HG02852 (cell line): Measurements from ENCODE around the gene ZBTB32.

Experiments used
- ATAC-seq: cut with Tn5 transposase; IDR thresholded peaks from one replicate; pipeline ENCODE4 v1.9.1; 2021; ENCODE audit warnings: mild to moderate bottlenecking, moderate library complexity; ENCODE audit not compliant: unreplicated experiment

ZBTB32 gene

DNA sequence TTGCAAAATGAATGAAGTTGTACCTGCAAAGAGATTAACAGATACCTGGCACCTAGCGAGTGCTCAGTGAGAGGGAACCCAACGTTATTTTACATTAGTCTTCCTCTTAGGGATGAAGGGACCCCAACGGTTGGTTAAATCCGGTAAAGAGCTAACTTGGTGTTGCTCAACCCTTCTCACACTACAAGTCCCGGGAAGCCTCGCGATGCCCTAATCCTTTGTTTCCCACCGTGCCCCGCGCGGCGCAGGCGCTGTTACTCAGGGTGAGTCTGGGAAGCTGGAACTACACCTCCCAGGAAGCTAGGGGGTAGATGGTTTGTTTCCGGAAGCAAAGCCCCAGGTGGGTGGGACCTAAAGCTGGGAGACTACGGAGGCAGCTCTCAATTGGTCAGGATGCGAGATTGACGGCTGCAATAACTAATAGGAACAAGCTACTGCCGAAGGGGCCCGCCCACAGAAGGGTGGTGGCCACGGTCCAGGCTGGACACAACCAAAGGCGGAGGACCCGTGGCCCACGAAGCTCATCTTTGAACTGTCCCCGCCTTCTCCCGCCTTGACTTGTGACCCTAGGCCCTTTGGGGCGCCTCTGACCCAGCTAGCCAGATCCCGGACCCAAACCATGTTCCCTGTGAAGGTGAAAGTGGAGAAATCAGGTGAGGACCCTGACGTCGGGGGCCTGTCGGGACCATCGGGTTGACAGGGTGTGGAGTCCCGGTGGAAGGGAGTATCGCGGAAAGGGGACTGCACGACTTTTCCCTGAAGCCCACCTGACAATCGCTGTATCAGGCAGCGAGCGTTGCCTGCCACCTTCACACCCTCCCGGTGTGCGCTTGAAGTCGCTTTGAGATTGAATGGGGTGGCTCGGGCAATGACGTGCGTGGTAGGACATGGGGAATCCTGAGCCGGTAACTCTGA, 44.0 kb downstream of the ZBTB32 start, which contains the start of gene LIN37:
TSS of gene LIN37 (plus strand) at position 471 of the 915 bp plus-strand sequence. CDS start at position 620, 149 bp downstream.
- ATAC-seq, result peak; percentile 72

DNA sequence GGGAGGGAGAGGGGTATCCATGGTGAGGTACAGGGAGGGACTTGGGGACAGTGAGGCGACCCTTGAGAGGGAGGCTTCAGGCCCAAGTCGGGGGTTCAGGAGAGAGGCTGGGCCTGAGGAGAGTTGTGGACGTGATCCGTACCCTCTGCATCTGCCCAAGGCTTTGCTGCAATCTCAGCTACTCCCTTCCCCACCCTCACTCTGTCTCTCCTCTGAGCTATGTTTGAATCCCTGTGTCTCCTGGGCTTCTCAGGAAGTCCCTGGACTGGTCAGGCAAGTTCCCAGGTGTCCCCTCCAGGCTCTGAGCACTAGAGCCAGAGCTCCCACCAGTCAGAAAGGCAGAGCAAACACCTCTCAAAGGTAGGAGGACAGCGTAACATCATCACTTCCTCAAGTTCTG, 45.8 kb downstream of the ZBTB32 start:
- no peak for ATAC-seq

DNA sequence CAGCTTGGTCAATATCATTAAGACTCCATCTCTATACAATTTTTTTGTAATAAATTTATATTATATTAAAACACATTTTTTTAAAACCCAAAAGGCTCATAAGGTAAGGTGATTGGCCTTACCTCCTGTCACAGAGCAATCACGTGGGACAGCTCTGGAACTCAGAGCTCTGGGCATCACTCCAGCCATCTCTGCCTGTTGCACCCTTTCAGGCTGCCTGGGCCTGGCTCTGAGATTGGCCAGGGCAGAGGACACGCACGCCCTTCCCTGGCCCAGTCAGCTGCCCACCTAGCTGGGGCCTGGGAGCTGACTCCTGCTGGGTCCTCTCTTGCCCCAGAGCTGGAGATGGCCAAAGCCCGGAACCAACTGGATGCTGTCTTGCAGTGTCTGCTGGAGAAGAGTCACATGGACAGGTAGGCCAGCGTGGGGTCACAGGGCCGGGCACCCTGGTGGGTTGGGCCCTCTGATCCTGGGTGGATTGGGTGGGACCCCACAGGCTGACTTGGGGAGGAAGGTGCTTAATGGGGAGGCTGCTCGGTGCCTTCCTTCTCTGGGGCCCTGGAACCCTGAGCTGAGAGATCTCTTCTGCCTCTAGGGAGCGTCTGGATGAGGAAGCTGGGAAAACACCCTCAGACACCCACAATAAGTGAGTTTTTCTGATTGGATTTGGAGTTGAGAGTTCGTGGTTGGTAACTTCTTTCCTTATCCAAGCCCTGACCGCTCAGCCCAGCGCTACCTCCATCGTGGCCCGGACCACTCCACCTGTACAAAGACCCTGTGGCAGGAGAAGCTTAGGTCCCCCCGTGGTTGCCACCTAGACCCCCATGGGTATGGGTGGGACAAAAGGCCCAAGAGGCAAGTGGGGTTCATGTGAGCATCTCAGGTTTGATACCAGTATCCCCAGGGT, 47.7 kb downstream of the ZBTB32 start:
- ATAC-seq, result no peak

DNA sequence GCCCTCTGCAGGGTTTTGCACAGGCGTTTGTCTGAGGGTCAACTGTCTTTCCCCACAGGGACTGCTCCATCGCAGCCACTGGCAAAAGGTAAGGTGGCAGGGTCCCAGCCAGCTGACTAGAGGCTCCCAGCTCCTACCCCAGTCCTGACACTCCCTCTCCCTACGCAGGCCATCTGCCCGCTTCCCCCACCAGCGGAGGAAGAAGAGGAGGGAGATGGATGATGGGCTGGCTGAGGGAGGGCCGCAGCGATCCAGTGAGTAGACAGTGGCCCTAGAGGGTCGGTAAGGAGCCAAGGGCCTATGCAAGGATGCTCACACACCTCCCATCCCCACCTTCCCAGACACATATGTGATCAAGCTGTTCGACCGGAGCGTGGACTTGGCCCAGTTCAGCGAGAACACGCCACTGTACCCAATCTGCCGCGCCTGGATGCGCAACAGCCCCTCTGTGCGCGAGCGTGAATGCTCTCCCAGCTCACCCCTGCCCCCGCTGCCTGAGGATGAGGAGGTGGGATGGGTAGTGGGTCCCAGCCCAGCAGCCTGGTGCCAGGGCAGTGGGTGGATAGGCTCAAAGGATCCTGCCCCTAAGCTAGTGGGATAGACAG, 48.5 kb downstream of the ZBTB32 start:
- no peak for ATAC-seq

DNA sequence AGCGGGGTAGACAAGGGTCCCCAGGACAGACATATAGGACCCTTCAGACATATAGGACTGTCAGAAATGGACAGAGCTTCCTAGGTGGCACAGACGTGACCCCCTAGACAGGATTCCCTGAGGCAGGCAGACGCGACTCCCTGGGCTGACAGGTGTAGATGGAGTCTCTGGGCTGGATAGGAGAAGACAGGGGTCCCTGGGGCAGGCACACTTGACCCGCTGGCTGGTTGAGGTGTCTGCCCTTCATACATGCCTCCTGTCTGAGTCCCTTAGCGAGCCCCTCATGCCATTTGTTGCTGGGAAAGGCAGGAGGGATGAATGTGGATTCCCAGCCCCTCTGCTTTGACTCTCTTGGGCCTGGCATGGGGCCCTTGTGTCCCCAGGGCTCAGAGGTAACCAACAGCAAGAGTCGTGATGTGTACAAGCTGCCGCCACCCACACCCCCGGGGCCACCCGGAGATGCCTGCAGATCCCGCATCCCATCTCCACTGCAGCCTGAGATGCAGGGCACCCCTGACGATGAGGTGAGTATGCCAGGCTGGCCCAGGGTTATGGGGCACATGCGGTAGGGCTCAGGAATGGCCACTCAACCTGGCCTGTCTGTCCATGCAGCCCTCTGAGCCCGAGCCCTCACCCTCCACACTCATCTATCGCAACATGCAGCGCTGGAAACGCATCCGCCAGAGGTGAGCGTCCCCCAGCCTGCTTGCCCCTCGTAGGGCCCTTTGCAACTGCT, 49.4 kb downstream of the ZBTB32 start:
- no peak for ATAC-seq

DNA sequence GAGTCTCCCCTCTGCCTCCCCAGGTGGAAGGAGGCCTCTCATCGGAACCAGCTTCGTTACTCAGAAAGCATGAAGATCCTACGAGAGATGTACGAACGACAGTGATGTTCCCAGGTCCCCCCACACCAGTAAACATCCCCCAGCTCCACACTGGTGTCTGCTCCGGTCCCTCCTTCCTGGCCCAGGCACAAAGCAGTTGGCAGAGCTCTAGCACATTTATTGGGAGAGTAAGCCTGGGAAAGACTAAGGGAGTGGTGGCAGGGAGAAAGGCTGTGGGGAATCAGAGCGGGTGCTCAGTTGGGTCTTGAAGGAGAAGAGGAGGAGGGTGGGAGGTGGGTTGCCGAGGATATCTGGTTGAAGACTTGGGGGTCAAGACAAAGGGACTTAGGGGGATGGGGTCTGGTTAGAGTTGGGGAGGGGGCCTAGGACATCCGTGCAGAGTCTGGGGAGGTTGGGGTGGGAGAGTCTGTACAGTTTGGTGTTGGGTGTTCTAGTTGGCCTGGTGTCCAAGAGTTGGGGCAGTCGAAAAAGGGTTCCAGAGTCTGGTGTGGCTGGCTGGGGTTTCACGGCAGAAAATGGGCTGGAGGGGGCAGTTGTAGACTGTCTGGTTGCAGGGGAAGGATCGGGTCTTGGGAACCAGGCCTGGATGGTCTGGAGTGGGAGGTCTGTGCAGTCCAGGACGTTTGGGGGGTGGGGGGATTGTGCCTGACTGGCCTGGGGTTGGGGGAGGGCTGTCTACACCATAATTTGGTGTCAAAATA, 50.2 kb downstream of the ZBTB32 start:
- no peak for ATAC-seq

DNA sequence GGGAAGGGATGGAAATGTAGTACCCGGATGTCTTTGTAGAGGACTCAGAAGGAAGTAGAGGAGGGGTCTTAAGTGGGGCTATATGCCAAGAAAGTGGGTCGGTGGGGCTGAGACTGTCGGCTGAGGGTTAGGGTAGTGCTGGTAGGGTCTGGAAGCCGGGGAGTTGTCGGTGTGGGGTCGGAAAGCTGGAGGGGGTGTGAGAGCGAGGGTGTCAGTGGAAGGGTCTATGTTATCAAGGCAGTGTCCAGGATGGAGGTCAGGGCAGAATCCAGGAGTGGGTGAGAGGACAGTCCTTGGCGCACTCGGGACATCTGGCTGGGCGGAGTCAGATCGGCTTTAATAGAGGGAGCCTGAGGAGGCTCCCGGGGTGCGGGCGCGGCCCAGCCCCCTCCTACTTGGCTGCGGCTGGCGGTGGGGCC, 50.8 kb downstream of the ZBTB32 start:
- ATAC-seq, result no peak

DNA sequence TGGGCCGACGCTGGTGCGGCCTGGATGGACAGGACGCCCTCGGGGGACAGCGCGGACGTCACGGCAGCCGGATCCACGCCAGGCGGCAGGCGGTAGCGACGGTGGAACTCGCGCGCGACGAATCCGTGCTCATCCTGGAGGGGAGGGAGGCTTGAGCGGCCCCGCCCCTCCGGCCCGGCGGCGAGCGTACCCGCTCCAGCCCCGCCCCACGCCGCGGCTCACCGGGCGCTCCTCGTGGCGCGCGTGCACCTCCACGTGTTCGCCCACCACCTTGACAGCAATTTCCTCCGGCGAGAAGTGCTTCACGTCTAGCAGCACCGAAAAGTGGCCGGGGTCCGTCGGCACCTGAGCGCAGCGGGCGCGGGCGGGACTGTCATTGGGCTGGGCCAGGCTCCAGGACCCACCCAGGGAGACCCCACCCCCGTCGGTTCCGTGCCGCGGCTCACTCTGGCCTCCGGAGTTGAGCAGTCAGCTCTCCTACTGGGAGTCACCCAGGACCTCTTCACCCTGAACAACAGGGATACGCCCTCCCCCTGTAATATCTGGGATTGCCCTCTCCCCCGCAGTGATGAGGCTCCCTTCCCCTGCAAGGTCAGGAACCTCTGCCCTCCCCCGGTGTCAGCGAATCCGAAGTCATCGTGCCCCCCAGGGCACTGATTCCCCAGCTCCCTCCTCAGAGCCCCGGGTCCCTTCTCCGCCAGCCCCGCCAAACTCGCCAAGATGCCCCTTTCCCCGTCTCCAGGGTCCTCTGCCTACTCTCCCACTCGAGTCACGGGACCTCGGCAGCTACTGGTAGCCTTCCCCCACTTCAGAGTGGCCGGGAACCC, 51.4 kb downstream of the ZBTB32 start:
- ATAC-seq, result no peak

DNA sequence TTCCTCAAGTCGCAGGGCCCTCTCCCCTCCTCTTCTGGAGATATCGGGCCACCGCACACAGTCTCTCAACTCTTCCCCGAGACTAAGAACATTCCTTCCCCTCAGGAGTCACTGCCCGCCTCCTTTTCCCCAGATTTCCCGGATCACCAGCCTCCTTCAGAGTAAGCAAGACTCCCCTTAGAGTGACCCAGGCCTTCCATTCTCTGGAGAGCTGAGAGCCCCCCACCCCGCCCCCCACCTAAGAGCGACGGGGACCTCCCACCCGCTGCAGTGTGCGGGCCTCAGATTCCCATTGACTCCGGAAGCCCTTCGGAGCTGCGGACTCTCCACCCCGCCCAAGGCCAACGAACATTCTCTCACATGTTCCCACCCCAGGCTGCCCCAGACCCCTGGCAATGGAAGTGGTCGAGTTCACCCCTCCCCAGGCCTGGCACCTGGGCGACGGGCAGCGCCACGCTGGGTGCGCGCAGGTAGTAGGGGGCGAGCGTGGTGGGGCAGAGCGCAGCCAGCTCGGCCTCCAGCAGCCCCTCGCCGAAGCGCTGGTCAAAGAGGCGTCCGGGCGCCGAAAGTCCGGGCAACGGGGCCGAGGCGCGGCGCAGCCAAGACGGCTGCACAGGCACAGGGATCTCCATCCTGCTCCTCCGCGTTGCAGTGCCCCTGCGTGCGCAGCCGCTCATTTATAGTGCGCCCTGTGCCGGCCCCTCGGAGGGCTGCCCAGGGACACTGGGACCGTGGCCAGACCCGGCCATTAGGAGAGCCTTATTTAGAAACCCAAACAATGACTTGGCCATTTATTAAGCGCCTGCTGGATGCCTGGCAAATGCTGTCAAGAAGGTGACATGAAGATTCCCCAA, 52.2 kb downstream of the ZBTB32 start, which contains the start of gene HSPB6:
TSS of gene HSPB6 (minus strand) at position 653 of the 854 bp plus-strand sequence. CDS start at position 632, 21 bp downstream.
- no peak for ATAC-seq

DNA sequence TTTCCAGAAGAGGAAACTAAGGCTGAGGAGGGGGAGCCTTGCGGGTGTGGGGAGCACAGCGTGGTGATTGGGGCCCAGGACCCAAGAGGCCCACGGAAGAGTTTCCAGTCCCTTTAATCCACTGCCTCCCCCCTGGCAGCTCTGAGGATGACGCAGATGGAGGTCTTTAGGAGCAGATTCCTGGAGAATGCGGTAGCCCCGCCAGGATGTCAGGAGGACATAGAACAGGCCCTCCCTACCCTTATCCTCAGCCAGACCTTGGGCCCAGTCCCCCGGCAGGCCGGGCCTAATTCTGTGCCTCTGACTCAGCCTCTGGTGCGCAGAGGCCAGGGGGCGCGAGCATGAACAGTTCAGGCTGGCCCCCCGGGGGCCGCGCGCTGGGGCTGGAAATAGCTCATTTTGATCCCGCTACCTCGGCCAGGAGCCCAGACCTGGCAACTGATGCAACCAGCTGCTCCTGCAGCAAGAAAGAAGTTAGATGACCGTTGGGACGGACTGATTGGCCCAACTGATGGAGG, 52.9 kb downstream of the ZBTB32 start:
- ATAC-seq, result no peak

DNA sequence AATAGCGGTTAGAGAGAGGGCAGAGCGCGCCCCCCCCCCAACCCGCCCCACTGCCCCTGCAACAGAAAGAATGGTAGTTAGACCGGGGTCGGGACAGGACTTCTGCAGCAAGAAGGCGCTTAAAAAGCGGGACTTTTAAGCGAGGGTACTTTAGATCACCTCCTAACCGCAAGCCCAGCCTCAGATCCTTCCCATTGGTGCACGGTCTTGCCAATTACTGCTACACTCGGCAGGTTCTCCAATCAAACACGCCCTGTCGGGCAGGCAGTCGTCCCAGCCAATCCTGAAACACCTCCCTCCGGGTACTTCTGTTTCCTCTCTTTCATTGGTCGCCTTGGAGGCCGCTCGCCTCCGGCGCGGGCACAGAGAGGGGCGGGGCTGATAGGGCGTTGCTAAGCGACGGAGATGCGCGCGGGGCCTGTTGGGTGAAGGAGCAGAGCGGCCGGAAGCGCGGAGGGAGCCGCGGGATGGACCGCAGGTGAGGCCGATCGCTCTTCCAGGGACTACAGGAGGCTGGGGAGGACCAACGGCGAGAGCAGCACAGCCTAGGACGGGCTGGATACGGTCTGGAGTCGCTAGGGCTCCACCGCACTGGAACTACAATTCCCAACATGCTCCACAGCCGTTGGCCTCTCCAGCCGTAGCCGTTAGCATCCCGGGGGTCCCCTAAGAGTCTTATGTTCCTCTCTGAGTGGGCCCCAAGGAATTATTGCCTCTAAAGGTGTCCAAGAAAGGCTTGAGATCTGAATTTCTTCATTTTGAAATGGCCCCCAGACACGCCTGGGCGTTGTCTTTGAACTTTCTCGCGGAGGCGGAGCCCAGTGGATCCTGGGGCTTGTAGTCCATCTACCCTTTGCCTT, 53.6 kb downstream of the ZBTB32 start, which contains the start of gene PROSER3:
TSS of gene PROSER3 (plus strand) at position 428 of the 860 bp plus-strand sequence. CDS start at position 468, 40 bp downstream.
- peak; percentile 91 for ATAC-seq

DNA sequence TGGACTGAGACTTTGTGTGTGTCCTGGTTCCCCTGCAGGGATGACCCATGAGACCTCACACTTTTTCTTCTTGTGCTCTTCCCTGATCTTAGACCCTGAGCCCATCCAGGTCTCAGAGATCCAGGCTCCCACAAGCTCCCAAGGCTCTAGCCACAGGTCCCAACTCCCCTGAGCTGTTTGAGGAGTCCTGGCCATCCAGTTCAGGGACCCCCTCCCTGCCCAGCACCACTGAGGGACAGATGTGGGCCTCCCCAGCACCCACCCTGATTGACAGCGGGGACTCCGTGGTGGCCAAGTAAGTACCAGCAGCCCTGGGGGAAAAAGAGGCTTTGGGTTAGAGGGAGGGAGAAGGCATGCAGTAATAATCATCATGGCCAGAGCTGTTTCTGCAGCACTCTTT, 55.3 kb downstream of the ZBTB32 start:
- no peak for ATAC-seq

DNA sequence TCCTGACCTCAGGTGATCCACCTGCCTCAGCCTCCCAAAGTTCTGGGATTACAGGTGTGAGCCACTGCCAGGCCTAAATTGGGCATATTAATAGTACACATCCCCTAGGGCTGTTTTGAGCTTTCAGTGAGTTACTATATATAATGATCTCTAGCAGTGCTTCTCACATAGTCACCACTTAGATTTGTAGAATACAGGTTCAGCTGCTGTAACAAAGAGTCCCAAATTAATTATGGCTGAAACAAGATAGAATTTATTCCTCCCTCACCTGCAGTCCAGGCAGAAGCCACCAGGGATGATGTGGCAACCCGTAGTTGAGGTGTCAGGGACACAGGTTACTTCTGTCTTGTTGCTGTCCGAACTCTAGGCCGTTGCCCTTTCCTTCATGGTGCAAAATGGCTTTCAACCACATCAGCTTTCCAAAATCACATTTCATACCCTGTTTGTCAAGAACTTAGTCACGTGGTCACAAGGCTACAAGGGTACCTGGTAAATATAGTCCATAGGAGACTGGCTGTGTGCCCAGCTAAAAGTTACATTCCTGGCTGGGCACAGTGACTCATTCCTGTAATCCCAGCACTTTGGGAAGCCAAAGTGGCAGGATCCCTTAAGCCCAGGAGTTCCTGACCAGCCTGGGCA, 56.5 kb downstream of the ZBTB32 start:
- ATAC-seq, result no peak

DNA sequence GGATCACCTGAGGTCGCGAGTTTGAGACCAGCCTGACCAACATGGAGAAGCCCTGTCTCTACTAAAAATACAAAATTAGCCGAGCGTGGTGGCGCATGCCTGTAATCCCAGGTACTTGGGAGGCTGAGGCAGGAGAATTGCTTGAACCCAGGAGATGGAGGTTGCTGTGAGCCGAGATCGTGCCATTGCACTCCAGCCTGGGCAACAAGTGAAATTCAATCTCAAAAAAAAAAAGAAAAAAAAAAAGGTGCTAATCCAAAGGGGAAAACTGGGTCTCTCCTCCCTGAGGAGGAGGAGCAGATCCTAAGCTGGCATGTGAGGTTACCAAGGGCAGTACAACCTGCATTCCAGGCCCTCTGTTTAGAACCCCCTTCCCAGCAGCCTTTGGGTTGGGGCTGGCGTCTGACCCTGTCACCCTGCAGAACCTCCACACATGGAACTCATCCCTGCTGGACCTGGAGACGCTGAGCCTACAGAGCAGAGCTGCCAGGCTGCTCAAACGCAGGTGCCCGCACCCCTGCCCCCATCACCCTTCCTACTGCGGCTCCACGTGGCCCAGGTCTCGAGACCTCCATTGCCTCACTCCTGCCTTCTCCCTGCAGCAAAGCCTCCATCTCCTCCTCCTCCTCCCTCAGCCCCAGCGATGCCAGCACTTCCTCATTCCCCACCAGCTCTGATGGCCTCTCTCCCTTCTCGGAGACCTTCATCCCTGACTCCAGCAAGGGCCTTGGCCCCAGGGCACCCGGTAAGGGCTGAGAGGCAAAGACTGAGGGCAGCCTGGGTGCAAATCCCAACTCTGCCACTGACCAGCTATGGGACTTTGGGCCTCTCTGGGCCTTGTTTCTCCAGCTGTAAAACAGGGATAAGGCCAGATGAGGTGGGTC, 60.3 kb downstream of the ZBTB32 start:
- ATAC-seq, result no peak
